CD1c-positive myeloid dendritic cell (primary cell): ENCODE results near the gene PACSIN1.
"Not testable (repeated sequence)": the region's sequence is repeated elsewhere in the genome, so short reads cannot be mapped to it uniquely, and the experiment has no call there.

Experiments used
- DNase-seq: peaks from one replicate; pipeline ENCODE4 v3.0.0-alpha.2; 2016; ENCODE audit errors: extremely low spot score

PACSIN1 gene

GRCh38 chr6:34457742-34458735 is 7.8 kb upstream of the PACSIN1 start:
- DNase-seq: no peak

GRCh38 chr6:34459899-34460593 is 5.8 kb upstream of the PACSIN1 start:
- DNase-seq: peak; percentile 70

GRCh38 chr6:34460796-34461507 is 4.9 kb upstream of the PACSIN1 start:
- no peak for DNase-seq

GRCh38 chr6:34462010-34462409 is 3.9 kb upstream of the PACSIN1 start:
- no peak for DNase-seq

- no peak for DNase-seq
Observed at GRCh38 chr6:34462551-34462971, 3.3 kb upstream of the PACSIN1 start.

GRCh38 chr6:34463299-34463698 is 2.6 kb upstream of the PACSIN1 start:
- no peak for DNase-seq

- no peak for DNase-seq
Observed at GRCh38 chr6:34463849-34464248, 2.0 kb upstream of the PACSIN1 start.

- no peak for DNase-seq
Observed at GRCh38 chr6:34466242-34467185, 638 bp downstream of the PACSIN1 start.

GRCh38 chr6:34468378-34468892 is 2.6 kb downstream of the PACSIN1 start:
- peak; percentile 20 for DNase-seq

- no peak for DNase-seq
Observed at GRCh38 chr6:34469499-34469898, 3.6 kb downstream of the PACSIN1 start.

- DNase-seq: no peak
Observed at GRCh38 chr6:34472425-34472824, 6.5 kb downstream of the PACSIN1 start.

GRCh38 chr6:34473967-34474366 is 8.1 kb downstream of the PACSIN1 start:
- no peak for DNase-seq

- no peak for DNase-seq
Observed at GRCh38 chr6:34474754-34475153, 8.9 kb downstream of the PACSIN1 start.

GRCh38 chr6:34475238-34475682 is 9.4 kb downstream of the PACSIN1 start:
- DNase-seq: no peak

- DNase-seq: no peak
Observed at GRCh38 chr6:34475767-34476328, 10.0 kb downstream of the PACSIN1 start.

- no peak for DNase-seq
Observed at GRCh38 chr6:34476447-34476846, 10.6 kb downstream of the PACSIN1 start.

- DNase-seq: no peak
Observed at GRCh38 chr6:34476921-34477320, 11.0 kb downstream of the PACSIN1 start.

GRCh38 chr6:34478796-34479195 is 12.9 kb downstream of the PACSIN1 start:
- DNase-seq: no peak

GRCh38 chr6:34483781-34484180 is 17.9 kb downstream of the PACSIN1 start:
- DNase-seq: not testable (repeated sequence)

- no peak for DNase-seq
Observed at GRCh38 chr6:34484391-34484790, 18.5 kb downstream of the PACSIN1 start.
